Measurements from ENCODE around the gene SRGN.

DNA sequence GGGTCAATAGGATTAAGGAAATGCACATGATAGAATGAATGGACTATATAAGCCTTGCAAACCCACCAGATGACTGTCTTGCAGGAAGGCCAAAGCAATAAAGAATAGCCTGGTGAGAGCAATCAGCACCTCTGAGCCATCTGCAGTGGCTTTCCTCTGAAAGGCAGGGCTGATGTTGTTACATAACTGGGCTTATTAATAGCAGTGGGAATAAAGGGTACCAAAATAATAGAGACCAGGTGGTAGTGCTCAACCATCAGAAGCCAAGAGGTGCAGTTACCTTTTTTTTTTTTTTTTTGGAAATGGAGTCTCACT lies 19.2 kb downstream of the SRGN start:
- TF ChIP-seq NRF1 (IDR thresholded peaks at IDR 0.05; ENCODE audit: low read depth, low read length): no peak
- TF ChIP-seq, protein P1, sequence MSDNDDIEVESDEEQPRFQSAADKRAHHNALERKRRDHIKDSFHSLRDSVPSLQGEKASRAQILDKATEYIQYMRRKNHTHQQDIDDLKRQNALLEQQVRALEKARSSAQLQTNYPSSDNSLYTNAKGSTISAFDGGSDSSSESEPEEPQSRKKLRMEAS (IDR thresholded peaks at IDR 0.05): no peak
